ENCODE data around the gene SYT9.

- TF ChIP-seq ZNF184 (tag by site-specific recombination; IDR thresholded peaks at IDR 0.05) (no peak), ZBTB11 (tag by site-specific recombination; conservative IDR thresholded peaks at IDR 0.05; ENCODE audit: low read depth) (no peak), ZBTB49 (tag by site-specific recombination; IDR thresholded peaks at IDR 0.05; ENCODE audit: low read depth) (no peak), SP2 (tag by site-specific recombination; IDR thresholded peaks at IDR 0.05) (no peak), PRDM1 (tag by site-specific recombination; IDR thresholded peaks at IDR 0.05) (no peak)
Observed at GRCh38 chr11:7451952-7452494, 200.3 kb downstream of the SYT9 start.
